HFFc6 (cell line): Measurements from ENCODE around the gene MYT1. TPM values are rescaled to one million over a fixed set of nuclear protein-coding genes. Genes with fewer than 3 reads are reported as not detected.

Source experiments
- DNase-seq: peaks from one replicate; pipeline ENCODE4 v3.0.0-alpha.2; 2018
- H3K27ac Mint-ChIP-seq: 2 replicates; pipeline ENCODE4 v1.8.0; 2020; ENCODE audit warnings: mild to moderate bottlenecking, mixed read lengths
- H3K27me3 Mint-ChIP-seq: 2 replicates; pipeline ENCODE4 v1.8.0; 2021; ENCODE audit warnings: mild to moderate bottlenecking, moderate library complexity, mixed read lengths; ENCODE audit not compliant: insufficient read depth
- H3K36me3 Mint-ChIP-seq: 2 replicates; pipeline ENCODE4 v1.8.0; 2021; ENCODE audit warnings: low read depth, mixed read lengths
- H3K4me1 Mint-ChIP-seq: 2 replicates; pipeline ENCODE4 v1.8.0; 2020; ENCODE audit warnings: low read depth, mixed read lengths
- H3K4me3 Mint-ChIP-seq: 2 replicates; pipeline ENCODE4 v1.8.0; 2020; ENCODE audit warnings: mild to moderate bottlenecking, moderate library complexity, mixed read lengths
- H3K9me3 Mint-ChIP-seq: 2 replicates; pipeline ENCODE4 v1.8.0; 2020; ENCODE audit warnings: mild to moderate bottlenecking, mixed read lengths
- total RNA-seq, 6 experiments: library from RNA; stranded (reverse); fragmentation: NEBNext Ultra II Directional; extraction: Animal tissue kit (Norgen Biotek cat#: 25700); gene quantifications; 2 replicates in 1 of 6; 3 replicates in 5 of 6; pipeline ENCODE4 v1.2.3, GENCODE V29; 2021
- TF ChIP-seq, protein P1 (sequence below): fragments of 200-600 bp; sonication (generic); IDR thresholded peaks from 2 replicates; pipeline ENCODE4 v1.5.0; 2021; ENCODE audit warnings: antibody characterized with exemption, mild to moderate bottlenecking

Gene MYT1
- total RNA-seq, 6 experiments from 2014 or later = not detected

DNA sequence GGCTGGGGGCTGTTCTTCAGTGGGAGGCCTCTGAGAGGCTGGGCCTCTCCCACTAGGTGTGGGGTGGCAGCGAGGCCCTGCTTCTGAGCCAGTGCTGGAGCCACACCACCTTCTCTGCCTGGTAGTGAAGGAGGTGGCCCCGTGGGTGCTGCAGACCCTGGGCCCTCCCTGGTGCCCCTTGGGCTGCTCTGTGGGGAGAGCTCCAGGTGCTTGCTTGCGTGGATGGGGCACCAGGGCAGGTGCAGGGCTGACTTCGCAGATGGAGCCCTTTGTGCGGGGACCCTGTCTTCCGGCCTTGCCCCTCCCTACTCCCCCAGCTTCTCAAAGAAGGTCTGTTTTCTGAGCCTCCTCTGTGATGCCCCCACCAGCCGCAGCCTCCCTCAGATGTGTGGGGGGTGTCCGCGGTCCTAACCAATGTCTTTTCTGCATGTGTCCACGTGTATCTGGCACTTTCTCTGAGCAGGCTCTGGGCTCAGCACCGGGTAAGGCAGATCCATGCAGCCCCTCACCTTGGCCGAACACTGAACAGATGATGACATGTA lies 17.2 kb upstream of the MYT1 start:
- no peak overlapping the region for H3K27ac Mint-ChIP-seq
- H3K27me3 Mint-ChIP-seq = peaks cover 33% of the 10 kb centered on the region
- DNase-seq = no peak
- H3K36me3 Mint-ChIP-seq = peaks cover 17% of the 10 kb centered on the region
- peaks cover 18% of the 10 kb centered on the region for H3K9me3 Mint-ChIP-seq
- TF ChIP-seq, protein P1, sequence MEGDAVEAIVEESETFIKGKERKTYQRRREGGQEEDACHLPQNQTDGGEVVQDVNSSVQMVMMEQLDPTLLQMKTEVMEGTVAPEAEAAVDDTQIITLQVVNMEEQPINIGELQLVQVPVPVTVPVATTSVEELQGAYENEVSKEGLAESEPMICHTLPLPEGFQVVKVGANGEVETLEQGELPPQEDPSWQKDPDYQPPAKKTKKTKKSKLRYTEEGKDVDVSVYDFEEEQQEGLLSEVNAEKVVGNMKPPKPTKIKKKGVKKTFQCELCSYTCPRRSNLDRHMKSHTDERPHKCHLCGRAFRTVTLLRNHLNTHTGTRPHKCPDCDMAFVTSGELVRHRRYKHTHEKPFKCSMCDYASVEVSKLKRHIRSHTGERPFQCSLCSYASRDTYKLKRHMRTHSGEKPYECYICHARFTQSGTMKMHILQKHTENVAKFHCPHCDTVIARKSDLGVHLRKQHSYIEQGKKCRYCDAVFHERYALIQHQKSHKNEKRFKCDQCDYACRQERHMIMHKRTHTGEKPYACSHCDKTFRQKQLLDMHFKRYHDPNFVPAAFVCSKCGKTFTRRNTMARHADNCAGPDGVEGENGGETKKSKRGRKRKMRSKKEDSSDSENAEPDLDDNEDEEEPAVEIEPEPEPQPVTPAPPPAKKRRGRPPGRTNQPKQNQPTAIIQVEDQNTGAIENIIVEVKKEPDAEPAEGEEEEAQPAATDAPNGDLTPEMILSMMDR = no peak
- H3K4me1 Mint-ChIP-seq = peaks cover 3% of the 10 kb centered on the region; the same call in 1 of the 2 replicates
- H3K4me3 Mint-ChIP-seq = no peak overlapping the region

- H3K4me3 Mint-ChIP-seq = no peak overlapping the region
- TF ChIP-seq, protein P1 = no peak
- no peak for DNase-seq
- H3K27ac Mint-ChIP-seq = no peak overlapping the region
- peaks cover 6% of the 10 kb centered on the region; the same call in 1 of the 2 replicates for H3K4me1 Mint-ChIP-seq
- peaks cover 21% of the 10 kb centered on the region for H3K27me3 Mint-ChIP-seq
- H3K36me3 Mint-ChIP-seq = peaks cover 17% of the 10 kb centered on the region
- peaks cover 18% of the 10 kb centered on the region for H3K9me3 Mint-ChIP-seq
Observed at GRCh38 chr20:64148581-64148980, 15.7 kb upstream of the MYT1 start.

DNA sequence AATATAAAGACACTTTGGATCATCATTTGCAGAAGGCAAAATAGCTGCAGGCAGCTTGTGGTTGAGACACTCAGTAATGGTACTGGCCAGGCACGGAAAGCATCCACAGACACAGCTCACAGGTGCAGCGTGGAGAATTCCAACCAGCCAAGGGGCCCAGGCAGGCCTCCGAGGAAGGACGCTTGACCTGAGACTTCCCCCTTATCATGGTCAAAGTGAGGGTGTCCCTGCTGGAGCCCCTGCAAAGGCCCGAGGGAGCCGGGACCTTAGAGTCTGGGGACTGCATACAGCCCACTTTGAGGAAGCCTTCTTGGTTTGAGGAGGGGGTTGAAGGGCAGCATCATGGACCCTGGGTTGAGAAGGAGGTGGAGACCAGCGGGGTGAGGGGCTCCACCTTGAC lies 15.1 kb upstream of the MYT1 start:
- no peak overlapping the region for H3K4me3 Mint-ChIP-seq
- DNase-seq = no peak
- H3K27ac Mint-ChIP-seq = no peak overlapping the region
- H3K27me3 Mint-ChIP-seq = peaks cover 21% of the 10 kb centered on the region
- peaks cover 6% of the 10 kb centered on the region; the same call in 1 of the 2 replicates for H3K4me1 Mint-ChIP-seq
- H3K9me3 Mint-ChIP-seq = peaks cover 18% of the 10 kb centered on the region
- TF ChIP-seq, protein P1 = no peak
- peaks cover 16% of the 10 kb centered on the region for H3K36me3 Mint-ChIP-seq

GRCh38 chr20:64149809-64150560 lies 14.3 kb upstream of the MYT1 start:
- H3K27me3 Mint-ChIP-seq = peaks cover 21% of the 10 kb centered on the region
- peaks cover 9% of the 10 kb centered on the region for H3K9me3 Mint-ChIP-seq
- H3K27ac Mint-ChIP-seq = no peak overlapping the region
- peaks cover 8% of the 10 kb centered on the region for H3K36me3 Mint-ChIP-seq
- TF ChIP-seq, protein P1 = no peak
- peaks cover 6% of the 10 kb centered on the region; the same call in 1 of the 2 replicates for H3K4me1 Mint-ChIP-seq
- H3K4me3 Mint-ChIP-seq = no peak overlapping the region
- DNase-seq = no peak

GRCh38 chr20:64150756-64151632 lies 13.3 kb upstream of the MYT1 start:
- H3K9me3 Mint-ChIP-seq = peaks cover under 1% of the 10 kb centered on the region; the same call in 1 of the 2 replicates
- TF ChIP-seq, protein P1 = no peak
- peaks cover 6% of the 10 kb centered on the region; the same call in 1 of the 2 replicates for H3K4me1 Mint-ChIP-seq
- no peak overlapping the region for H3K4me3 Mint-ChIP-seq
- no peak overlapping the region for H3K27ac Mint-ChIP-seq
- no peak for DNase-seq
- no peaks in the 10 kb centered on the region for H3K36me3 Mint-ChIP-seq
- H3K27me3 Mint-ChIP-seq = peaks cover 28% of the 10 kb centered on the region
